Left lobe of liver (tissue), 2 donors: Measurements from ENCODE around the gene NR4A1. TPM values are rescaled to one million over a fixed set of nuclear protein-coding genes. Genes with fewer than 3 reads are reported as not detected.
A peak's percentile ranks its signal among the peaks of the same experiment; 100 is the strongest.

Source experiments
- ATAC-seq: fragments of 200-7000 bp; cut with Tn5 transposase; one replicate; pipeline ENCODE4 v1.9.1; 2020; ENCODE audit warnings: mild to moderate bottlenecking, moderate library complexity
- DNase-seq: peaks from one replicate; pipeline ENCODE4 v3.0.0-alpha.2; 2020; ENCODE audit warnings: low spot score
- total RNA-seq: library from RNA; stranded (reverse); gene quantifications from one replicate; pipeline ENCODE4 v1.2.1, GENCODE V29; 2021
- donor health status: DM: no; HTN: no; CAD: no; lungs with moderate emphysema.
- donor health status: DM: no; HTN: yes; CAD: no.

NR4A1 gene
- total RNA-seq, 1 donor from 2014 or later: 5.4 TPM

DNA sequence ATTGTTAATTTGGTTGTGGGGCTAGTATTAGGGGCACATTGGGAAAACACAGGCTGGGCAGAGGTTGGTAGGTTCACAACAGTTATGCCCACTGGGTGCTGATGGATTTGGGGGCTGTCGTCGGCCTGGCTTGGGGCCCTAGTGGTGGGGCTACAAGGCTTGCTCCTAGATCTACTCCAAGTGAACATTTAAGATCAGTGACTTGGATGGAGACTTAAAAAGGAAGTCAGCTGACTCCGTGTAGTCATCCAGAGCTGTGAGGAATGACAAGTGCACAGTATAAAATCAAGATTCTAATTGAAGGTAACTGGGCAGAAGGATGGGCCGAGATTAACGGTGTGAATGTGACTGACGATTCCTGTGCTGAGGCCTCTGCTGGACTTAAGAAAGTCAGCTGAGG lies 12.8 kb upstream of the NR4A1 start:
- ATAC-seq (no peak), DNase-seq (no peak)

DNA sequence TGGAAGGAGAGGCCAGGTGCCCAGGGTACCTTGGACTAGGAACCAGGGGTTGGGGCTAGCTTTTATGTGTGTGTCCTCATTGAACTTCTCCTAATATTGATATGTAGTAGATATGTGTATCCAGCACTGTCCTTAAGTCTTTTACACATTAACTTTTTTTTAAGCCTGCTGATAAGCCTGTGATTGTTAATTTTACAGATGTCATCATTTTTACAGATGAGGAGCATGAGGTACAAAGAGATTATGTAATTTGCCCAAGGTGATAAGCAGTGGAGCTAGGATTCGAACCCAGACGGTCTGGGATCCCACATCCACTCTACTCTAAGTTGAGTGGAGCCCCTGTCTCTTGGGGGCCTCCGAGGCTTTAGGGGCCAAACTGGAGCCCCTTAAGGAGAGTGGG lies 10.2 kb upstream of the NR4A1 start:
- no peak for DNase-seq
- no peak for ATAC-seq

DNA sequence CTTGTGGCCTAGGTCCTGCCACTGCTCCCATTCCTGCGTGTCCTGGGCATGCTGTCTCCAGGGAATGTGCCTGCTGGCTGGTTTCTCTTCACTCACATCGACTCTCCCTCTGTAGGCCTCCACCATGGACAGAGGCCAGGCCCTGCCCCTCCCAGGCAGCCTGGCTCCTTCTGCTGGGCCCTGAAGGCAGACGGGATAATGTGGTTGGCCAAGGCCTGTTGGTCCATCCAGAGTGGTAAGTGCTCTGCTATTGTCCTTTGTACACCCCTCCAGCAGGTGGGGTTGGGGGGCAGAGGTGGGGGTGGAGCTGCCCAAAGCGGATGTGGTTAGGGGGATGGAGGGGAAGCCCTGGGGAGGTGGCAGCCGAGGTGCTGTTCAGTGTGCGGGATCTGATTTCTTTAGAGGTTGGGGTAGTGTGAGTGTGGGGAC lies 9.5 kb upstream of the NR4A1 start:
- DNase-seq: no peak
- no peak for ATAC-seq

DNA sequence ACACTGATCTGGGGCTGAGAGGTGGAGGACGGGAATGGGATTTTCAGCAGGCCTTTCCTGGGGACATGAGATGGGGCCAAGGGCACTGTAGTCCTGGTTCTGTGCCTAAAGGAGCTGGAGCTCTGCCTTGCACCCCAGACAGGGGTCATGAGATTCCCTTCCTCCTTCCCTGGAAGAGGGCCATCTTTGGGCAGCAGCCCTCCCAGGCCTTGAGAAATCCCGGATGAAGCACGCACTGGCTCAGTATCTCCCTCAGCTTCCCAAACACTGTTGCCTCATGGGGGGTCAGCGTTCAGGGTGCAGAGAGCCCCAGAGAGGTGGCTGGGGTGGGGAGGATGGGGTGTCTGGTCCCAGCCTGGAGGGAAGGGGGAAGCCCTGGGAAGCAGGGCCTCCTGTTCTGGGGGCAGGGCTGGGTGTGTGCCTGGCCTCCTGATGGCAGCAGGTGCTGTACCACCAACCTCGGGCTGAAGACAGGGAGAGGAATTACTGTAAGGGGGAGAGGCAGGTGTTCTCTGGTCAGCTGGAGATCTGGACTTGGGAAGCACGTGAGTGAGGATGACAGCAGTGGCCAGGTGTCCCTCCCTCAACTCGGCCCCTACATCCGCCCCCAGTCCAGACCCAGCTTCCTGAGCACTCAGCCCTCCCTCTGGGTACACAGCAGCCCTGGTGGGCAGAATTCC lies 8.4 kb upstream of the NR4A1 start:
- no peak for ATAC-seq
- no peak for DNase-seq

DNA sequence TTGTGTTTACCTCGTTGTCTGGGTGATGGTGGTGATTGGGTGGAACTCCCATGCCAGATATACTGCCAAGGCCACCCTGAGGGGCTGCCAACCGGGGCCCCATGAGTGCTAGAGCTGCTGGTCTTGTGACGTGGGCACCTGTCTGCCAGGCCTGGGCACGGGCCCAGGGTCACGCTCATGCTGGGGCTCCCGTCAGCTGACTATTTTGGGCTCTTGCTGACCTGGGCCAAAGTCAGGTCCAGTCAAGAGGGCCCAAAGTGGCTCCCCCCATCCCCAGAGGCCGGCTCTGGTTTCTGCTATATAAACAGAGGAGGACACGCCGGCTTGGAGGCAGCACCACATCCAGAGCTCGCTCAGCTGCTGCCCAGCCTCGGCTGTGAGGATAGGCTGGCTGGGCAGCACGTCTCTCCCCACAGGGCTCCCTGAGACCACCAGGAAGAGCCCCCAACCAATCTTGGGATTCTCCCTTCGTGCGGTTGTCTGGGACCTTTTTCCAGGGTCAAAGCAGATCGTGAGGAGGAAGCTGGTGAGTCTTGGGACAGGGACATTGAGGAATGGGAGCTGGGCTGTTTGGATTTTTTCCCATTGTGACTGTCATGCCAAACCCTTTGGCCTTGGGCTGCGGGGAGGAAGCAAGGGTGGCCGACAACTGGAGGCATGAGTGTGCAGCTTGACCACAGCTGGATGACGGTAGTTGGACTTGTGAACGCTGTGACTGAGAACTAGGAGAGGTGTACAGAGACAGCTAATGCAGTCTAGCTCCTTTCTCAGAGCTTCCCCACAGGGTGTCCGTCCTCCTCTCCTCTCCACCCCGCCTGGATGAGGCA lies 7.6 kb upstream of the NR4A1 start:
- DNase-seq (no peak), ATAC-seq (peak; percentile 11)

DNA sequence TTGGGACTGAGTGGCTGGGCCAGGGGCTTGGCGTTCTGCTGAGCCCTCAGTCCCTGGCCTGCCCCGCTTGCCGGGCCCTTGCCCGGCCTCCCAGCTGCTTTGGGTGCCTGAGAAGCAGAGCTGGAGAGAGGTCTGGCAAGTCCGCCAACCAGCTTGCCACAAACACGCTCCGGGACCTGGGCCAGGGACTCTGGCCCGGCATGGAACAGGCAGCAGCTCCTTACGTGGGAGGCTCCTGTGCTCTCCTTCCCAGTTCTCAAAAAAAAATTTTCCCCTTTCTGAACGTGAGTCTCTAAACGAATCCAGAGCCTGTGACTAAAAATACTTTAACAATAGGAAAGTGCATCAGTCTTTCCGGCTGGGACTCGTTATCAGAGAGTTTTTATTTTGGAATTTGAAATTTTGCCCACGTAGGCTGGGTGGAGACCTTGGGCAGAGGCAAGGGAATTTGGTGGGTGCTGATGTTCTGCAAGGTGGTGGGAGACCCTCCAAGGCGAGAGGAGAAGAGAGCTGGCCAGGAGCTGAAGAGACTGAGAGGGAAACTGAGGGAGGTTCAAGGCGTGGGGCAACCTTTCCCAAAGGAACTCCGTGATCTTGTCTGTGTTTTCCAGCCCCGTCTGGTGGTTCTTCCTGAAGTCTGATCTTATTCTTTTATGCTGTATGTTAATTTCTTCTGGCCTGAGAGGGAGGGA lies 6.8 kb upstream of the NR4A1 start:
- ATAC-seq (peak; percentile 90), DNase-seq (peak; percentile 86)

DNA sequence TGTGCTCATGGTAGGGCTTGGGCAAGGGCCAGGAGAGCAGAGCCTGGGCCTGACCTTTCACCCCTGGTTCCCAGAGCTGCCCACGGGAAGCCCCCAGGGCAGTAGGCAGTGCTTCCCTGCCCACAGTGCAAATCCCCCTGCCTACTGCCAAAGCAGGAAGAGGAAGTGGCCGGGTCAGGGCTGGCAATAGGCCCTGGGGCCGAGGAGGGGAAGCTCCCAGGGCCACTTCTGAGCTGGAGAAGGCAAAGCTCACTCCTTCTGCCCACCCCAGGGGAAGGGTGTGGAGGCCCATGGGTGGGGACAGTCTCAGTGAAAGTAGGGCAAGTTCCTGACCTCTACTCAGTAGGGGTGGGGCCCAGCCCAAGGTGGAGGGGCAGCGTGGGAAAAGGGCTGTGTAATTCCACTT lies 5.4 kb upstream of the NR4A1 start:
- ATAC-seq: peak; percentile 3
- no peak for DNase-seq

DNA sequence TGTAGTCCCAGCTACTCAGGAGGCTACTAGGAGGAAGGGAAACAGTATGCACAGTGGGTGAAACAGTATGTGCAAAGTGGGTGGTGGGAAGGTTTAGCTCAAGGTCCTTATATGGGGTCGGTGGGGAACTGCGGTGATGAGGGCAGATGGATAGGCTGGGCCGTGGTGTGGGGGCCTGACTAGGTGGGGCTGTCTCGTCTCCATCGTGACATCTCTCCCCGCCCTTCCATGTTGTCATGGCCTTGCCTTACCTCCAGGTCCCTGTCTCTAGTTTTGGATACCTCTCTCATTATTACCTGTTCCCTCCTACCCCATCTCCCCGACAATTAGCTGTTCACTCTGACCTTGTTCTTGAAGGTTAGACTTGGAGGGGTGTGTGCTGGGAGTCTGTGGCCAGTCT lies 4.4 kb upstream of the NR4A1 start:
- no peak for DNase-seq
- no peak for ATAC-seq

DNA sequence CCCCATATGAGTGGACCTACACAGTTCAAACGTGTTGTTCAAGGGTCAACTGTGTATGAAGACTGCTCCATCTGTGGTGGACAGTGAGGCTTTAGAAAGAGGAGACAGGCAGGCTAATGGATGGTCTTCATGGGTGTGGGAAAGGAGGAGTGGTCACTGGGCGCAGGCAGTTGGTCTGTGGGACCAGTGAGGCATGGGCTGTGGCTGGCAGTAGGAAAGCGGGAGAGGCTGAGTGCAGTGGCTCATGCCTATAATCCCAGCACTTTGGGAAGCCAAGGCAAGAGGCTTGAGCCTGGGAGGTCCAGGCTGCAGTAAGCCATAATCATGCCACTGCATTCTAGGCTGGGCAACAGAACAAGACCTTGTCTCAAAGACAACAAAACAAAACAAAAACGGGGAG lies 2.0 kb upstream of the NR4A1 start:
- ATAC-seq (no peak), DNase-seq (no peak)

DNA sequence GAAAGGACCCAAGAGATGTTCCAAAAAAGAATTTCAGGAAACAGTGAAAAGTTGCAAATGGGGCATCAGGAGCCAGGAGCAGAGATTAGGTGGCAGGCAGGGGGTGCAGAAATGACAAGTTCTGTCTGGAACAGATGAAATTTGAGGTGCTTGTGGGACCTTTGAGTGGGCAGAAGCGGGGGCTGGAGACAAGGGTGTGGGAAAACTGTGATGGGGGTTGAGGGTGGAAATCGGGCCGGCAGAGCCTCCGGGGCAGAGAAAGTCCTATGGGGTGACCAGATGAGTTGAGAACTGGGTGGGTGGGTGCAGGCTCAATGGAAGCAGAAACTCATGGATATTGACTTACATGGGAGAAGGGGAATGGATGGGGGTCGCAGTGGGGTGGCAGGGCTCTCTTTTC lies 1.6 kb upstream of the NR4A1 start:
- ATAC-seq: no peak
- no peak for DNase-seq

DNA sequence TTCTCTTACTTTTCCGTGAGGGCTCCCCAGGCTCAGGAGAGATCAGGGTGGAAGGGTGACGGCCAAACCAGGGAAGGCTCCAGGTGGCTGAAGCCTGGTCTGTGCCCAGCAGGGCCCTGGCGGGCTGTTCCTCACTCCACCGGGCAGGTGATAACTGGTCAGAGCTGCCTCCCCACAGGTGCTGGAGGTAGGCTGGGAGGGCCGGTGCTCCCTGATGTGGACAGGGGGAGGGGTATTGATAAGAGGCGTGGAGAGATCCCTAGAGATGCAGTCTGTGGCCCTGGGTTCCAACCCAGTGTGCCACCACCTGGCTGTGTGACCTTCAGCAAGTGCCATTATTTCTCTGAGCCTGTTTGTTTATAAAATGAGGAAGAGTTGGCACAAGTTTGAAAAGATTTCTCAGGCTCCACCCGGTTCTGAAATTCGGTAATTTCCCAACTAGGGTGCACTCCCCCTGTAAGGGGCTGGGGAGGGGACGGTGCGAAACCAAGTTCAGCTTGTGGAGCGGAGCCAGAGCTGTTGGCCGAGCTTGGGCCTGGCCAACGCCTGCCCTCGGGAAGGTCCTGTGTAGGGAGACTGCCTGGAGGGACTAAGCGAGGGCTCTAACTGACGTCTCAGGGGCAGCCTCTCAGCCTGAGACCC lies 1.0 kb upstream of the NR4A1 start:
- DNase-seq: no peak
- peak; percentile 26 for ATAC-seq

DNA sequence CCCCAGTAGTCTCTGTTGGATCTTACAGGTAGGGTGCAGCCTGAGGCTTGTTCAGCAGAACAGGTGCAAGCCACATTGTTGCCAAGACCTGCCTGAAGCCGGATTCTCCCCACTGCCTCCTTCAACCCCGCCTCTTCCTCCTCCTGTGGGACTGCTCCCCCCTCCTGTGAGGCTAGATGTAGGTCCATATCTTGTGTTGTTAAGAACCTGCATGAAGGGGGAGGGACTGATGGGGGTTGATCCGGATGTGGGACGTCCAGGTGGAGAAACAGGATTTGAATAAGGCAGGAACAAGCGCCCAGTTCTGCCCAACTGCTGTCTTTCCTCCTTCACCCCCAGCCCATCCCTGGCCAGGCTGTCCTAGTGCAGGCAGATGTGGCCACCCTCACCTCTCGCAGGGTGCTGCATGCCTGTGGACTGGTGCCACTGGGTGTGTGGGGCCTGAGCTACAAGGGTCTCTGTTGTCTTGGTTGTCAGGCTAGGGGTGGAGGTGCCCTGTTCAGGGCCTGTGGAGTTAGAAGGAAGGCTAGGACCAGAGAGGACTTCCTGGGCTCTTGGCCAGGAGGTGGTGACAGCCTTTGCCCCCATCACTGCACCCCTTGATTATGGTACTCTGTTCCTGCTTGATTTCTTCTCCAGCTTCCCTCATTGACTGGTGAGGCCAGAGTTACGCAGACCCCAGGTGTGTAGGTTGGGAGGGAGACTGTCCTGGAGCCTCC lies 1.4 kb downstream of the NR4A1 start:
- ATAC-seq: no peak
- no peak for DNase-seq

DNA sequence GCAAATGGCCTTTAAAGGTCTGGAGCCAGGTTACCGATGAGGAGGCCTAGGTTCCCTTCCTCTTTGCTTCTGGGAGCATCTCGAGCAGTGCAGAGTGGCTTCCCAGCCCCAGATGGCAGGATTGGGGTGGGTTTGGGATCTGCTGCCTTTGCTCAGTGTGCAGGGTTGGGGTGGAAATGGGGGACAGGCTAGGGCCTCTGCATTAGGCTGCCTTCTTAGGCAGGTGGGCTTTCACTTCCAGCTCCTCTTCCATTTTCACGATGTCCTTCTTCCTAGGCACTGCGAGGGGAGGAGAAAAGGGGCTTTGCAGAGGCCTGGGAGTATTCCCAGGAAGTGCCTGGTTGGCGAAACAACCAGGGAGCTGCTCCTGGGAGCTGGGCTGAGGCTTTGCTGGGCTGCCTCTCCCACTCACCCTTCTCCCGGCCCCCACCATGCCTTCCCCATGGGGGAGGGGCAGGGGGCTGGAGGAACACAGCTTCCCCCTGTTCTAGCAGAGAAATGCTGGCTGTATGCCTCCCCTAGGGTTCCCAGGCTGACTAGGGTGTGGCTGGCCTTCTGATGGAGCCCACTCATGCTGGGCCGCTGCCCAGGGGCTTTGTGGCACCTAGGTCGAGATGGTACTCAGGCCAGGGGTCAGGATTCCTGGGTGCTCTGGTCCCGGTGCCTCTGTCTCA lies 2.4 kb downstream of the NR4A1 start:
- no peak for DNase-seq
- ATAC-seq: no peak

DNA sequence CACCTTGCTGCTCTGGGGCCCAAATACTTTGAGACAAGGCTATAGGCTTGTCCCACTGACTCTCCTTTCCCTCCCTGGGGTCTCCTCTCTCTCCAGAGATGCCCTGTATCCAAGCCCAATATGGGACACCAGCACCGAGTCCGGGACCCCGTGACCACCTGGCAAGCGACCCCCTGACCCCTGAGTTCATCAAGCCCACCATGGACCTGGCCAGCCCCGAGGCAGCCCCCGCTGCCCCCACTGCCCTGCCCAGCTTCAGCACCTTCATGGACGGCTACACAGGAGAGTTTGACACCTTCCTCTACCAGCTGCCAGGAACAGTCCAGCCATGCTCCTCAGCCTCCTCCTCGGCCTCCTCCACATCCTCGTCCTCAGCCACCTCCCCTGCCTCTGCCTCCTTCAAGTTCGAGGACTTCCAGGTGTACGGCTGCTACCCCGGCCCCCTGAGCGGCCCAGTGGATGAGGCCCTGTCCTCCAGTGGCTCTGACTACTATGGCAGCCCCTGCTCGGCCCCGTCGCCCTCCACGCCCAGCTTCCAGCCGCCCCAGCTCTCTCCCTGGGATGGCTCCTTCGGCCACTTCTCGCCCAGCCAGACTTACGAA lies 3.1 kb downstream of the NR4A1 start:
- no peak for DNase-seq
- no peak for ATAC-seq

DNA sequence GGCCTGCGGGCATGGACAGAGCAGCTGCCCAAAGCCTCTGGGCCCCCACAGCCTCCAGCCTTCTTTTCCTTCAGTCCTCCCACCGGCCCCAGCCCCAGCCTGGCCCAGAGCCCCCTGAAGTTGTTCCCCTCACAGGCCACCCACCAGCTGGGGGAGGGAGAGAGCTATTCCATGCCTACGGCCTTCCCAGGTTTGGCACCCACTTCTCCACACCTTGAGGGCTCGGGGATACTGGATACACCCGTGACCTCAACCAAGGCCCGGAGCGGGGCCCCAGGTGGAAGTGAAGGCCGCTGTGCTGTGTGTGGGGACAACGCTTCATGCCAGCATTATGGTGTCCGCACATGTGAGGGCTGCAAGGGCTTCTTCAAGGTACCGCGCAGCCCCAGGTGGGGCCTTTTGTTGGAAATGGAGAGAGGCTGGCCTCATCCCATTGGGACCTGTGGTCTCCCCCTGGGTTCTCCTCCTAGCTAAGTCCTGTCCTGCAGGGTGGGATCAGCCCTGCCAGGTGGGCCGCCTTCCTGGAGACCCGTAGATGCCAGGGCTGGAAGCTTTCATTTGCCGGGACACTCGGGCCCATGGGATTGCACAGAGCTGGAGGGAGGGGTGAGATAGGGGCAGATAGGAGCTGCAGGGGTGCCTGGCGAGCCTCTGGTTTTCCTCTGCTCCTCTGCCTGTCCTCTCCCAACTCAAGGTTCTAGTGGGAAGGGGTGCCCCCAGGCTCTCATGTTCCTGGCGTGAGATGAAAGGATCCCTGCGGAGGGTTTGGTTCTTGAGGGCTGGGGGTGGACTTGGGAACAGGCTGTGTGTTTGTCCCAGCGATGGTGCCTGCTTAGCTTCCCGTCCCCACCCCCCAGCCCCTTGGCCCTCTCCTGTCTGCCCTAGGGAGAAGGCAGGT lies 3.8 kb downstream of the NR4A1 start:
- DNase-seq (no peak), ATAC-seq (no peak)

DNA sequence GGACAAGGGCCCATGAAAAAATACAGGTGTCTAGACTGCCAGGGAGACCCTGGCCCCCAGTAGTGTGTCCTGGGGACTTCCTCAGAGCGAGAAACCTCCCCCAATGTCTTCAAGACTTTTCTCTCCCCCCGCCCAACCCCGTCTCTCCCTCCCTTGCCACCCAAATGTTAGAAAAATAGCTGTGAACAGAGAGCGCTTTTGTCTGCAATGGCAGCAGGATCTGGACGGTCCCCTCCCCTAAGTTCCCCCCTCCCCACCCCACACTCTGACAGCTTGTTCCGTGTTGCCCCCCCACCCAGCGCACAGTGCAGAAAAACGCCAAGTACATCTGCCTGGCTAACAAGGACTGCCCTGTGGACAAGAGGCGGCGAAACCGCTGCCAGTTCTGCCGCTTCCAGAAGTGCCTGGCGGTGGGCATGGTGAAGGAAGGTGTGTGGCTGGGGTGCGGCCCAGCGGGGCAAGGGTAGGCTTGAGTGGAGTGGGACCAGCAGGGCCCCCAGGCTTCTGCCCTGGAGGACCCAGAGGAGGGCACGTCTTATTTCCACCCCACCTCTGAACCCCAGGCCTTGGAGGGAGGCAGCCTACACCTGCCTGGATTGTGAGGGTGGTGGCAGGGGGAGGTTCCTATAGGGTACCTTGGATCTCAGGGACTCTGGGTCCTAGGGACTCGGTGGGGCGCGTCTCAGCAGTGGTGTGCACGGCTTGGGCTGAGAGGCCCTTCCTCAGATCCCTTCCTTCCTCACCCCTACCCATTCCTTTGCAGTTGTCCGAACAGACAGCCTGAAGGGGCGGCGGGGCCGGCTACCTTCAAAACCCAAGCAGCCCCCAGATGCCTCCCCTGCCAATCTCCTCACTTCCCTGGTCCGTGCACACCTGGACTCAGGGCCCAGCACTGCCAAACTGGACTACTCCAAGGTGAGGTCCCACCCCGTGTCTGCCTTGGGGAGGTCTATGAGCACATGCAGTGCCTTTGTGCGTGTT lies 4.8 kb downstream of the NR4A1 start:
- no peak for DNase-seq
- ATAC-seq: no peak

DNA sequence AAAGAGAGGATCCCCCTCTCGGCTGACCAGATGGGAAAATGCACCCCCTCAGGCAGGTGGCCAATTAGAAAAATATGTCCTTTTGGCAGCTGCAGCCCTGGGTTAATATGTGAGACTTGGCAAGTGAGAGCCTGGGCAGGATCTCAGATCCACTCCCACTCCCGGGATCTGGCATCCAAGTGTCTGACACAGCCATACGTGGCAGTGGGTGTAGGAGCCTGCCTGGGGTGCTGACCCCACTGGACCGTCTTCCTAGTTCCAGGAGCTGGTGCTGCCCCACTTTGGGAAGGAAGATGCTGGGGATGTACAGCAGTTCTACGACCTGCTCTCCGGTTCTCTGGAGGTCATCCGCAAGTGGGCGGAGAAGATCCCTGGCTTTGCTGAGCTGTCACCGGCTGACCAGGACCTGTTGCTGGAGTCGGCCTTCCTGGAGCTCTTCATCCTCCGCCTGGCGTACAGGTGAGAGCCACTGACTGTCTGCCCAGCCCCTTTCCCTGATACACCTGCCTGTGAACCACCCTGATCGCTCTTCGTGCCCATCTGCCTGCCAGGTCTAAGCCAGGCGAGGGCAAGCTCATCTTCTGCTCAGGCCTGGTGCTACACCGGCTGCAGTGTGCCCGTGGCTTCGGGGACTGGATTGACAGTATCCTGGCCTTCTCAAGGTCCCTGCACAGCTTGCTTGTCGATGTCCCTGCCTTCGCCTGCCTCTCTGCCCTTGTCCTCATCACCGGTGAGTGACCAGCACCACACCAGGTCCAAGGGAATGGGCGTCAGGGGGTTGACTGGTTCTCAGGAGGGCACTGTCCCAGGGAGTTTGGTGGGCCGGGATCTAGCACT lies 5.8 kb downstream of the NR4A1 start:
- DNase-seq: no peak

More for the DNA sequence above, 5.8 kb downstream of the NR4A1 start:
- no peak for ATAC-seq
